GM12873 (cell line): ENCODE measurements around the gene SETD1A.

ENCODE experiments used
- CTCF ChIP-seq: IDR thresholded peaks from 2 replicates; pipeline ENCODE4 v1.5.1; 2012; ENCODE audit warnings: low read depth, mild to moderate bottlenecking, moderate library complexity, low read length, control low read depth; ENCODE audit not compliant: insufficient read depth; ENCODE audit errors: missing control alignments

The SETD1A gene

GRCh38 chr16:31006589-31006988 lies 49.0 kb downstream of the SETD1A start:
- no peak for TF ChIP-seq CTCF

GRCh38 chr16:31007684-31008083 lies 50.1 kb downstream of the SETD1A start:
- TF ChIP-seq CTCF, result no peak

GRCh38 chr16:31008149-31008548 lies 50.6 kb downstream of the SETD1A start:
- no peak for TF ChIP-seq CTCF

GRCh38 chr16:31008551-31008950 lies 51.0 kb downstream of the SETD1A start:
- TF ChIP-seq CTCF, result no peak

- no peak for TF ChIP-seq CTCF
These were observed 51.6 kb downstream of the SETD1A start for GRCh38 chr16:31009120-31009519.

GRCh38 chr16:31009894-31010584 lies 52.5 kb downstream of the SETD1A start:
- TF ChIP-seq CTCF, result no peak

- no peak for TF ChIP-seq CTCF
These were observed 53.2 kb downstream of the SETD1A start, which contains the start of gene STX1B for GRCh38 chr16:31010585-31011325. TSS of gene STX1B (minus strand) at chr16:31010638. CDS start at chr16:31010396, 242 bp downstream.
